ENCODE data around the gene MMP26.

MMP26 gene

GRCh38 chr11:4704054-4704789, at the start of gene MMP26:
MMP26 (plus strand) TSS chr11:4704784.
- DNase-seq (ENCODE audit: low spot score), result no peak

DNA sequence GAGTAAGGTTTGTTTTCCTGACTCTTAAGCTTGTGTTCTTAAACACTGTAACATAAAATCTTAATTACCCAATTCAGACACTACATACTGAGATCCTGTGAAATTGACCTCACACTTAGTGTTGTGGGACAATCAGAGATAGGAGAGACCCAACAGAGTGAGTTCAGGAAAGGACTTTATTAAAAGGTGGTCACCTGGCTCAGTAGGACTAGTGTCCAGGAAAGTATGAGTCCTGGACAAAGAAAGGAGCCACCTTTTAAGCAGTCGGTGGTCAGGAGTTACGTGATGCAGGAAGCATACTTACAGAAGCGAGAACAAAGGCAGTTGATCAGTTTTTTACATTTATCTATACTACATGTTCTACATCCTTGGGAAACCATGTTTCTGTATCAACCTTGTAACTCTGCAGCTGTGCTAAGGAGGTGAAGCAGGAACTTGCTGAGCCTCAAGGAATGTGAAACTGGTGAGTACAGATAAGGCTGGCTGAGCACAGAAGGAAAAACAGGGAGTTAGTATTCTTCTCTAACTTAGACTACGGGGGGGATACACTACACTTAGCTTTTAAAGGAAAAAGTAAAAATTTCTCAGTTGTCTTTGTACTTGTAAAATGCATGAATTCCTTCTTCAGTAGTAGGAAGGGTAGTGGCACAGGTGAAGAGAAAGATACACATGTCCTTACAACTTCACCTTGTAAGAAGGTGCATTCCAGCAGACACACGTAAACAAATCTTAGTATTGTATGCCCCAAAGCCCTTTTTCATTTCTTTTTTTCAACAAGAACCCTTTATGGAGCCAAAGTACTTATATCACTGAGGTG, 45.7 kb upstream of the MMP26 start:
- DNase-seq (ENCODE audit: low spot score), result no peak

- no peak for DNase-seq (ENCODE audit: low spot score)
Measured at GRCh38 chr11:4662876-4663275, 41.7 kb upstream of the MMP26 start.

GRCh38 chr11:4664183-4664582, 40.4 kb upstream of the MMP26 start:
- no peak for DNase-seq (ENCODE audit: low spot score)

GRCh38 chr11:4664786-4665185, 39.8 kb upstream of the MMP26 start:
- DNase-seq (ENCODE audit: low spot score), result no peak

DNA sequence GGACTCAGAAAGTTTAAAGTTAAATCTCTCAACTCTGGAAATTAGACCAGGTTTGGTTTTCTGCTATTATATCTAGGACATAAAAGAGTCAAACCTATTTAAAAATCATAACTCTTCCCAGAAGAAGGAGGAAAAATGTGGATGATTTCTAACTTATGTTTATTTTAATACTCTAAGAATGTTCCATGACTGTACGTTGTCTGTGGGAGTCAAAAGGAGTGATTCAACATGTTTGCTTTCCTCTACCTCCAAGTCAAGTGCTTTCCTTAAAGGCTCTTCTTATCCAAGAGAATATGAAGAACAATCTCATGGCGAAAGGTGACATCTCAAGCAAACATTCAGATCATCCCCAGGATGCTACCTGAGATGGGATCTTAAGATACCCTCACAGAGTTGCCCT, 39.2 kb upstream of the MMP26 start:
- DNase-seq (ENCODE audit: low spot score), result no peak

- no peak for DNase-seq (ENCODE audit: low spot score)
Measured at GRCh38 chr11:4671741-4672140, 32.8 kb upstream of the MMP26 start.

GRCh38 chr11:4672470-4672869, 32.1 kb upstream of the MMP26 start:
- no peak for DNase-seq (ENCODE audit: low spot score)

GRCh38 chr11:4673781-4674180, 30.8 kb upstream of the MMP26 start:
- no peak for DNase-seq (ENCODE audit: low spot score)

- no peak for DNase-seq (ENCODE audit: low spot score)
Measured at GRCh38 chr11:4677948-4678347, 26.6 kb upstream of the MMP26 start.

- DNase-seq (ENCODE audit: low spot score), result no peak
Measured at GRCh38 chr11:4680341-4680740, 24.2 kb upstream of the MMP26 start.

GRCh38 chr11:4682623-4683419, 21.8 kb upstream of the MMP26 start:
- no peak for DNase-seq (ENCODE audit: low spot score)

- DNase-seq (ENCODE audit: low spot score), result no peak
Measured at GRCh38 chr11:4684631-4685285, 19.8 kb upstream of the MMP26 start.

GRCh38 chr11:4695442-4695841, 9.1 kb upstream of the MMP26 start:
- no peak for DNase-seq (ENCODE audit: low spot score)

DNA sequence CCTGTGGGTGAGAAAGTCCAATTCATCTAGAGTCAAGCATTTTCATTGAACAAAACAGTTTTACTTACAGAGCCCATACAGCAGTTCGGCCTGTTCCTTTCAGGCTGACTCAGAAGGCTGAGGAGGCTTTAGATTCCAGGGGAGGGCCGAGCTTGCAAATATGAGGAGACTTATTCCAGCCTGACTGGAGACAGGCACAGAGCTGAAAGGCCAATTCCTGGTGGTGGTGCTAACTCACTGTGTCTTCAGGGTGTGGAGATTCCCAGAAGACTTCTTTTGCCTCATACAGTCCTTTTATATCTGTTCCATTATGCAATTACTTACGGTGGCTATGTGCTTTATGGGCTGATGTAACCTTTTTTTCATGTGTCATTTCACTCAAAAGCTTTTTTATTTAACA, 7.0 kb upstream of the MMP26 start, which contains the start of gene OR51E2:
Gene OR51E2, minus strand, starts transcription at position 269 of the 400 bp plus-strand sequence. CDS start 15,142 bp downstream, outside the sequence.
- no peak for DNase-seq (ENCODE audit: low spot score)

DNA sequence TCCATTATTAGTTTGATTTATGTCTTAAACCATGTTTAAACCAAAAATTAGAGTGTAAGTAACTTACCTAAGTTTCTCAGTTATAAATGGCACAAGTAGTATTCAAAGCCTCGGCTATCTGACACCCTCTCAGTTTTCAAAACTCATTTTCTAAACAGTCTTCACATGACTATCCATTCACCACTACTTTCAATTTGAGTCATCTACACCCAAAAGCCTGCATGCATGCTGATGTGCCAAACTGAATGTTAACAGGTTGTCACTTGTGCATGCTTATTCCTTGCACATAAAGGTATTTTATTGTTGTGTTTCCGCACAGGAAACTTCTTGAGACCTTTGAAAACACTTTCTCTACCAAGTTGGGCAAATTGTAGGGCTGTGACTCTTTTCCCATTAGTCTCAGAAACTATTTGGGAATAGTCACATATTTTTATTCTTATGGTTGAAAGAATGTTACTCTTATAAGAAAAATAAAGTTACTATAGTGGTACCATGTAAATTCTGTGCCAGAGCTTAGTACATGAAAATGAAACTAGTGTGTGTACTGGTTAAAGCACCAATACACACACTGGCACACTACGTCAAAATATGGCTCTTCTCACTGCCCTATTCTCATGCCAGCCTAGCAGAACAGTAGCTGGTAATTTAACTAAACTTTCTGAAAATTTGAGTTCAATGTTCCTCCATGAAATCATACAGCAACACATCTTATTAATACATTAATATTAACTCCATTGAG, 4.7 kb upstream of the MMP26 start:
- no peak for DNase-seq (ENCODE audit: low spot score)

DNA sequence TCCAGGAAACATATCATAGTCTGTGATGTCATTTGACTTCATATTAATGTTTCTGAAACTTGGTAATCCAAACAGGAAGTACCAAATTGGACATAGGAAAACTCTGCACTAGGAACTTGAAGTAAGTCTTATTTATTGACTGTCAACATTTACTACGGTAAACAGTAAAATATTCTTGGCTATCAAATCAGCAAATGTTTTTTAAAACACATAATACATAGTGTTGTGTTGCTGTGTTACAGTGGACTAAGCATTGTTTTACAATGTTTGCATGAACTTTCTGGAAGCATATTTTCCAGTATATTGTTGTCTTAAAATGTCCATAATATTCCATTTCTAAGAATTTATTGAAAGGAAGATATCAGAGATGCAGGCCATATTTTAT, 4.2 kb upstream of the MMP26 start:
- no peak for DNase-seq (ENCODE audit: low spot score)

GRCh38 chr11:4704790-4705334, 278 bp downstream of the MMP26 start:
- no peak for DNase-seq (ENCODE audit: low spot score)

DNA sequence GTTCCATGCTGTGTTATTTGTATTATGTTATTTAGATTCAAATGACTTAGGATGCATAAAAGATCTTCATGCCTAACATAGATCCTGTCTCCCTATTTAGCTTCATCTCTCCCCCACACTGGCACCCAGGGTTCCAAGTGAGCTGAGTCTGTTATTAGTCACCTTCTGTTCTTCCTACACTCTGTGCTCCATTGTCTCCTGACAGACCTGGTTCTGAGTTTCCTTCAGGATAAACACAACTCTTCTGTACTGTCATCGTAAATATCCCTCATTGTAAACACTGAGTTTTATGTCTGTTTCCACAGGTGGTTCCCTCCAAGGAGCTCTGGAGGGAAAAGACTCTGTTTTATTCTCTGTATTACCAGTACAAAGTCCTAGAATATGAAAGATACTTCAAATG, 8.7 kb downstream of the MMP26 start:
- no peak for DNase-seq (ENCODE audit: low spot score)

DNA sequence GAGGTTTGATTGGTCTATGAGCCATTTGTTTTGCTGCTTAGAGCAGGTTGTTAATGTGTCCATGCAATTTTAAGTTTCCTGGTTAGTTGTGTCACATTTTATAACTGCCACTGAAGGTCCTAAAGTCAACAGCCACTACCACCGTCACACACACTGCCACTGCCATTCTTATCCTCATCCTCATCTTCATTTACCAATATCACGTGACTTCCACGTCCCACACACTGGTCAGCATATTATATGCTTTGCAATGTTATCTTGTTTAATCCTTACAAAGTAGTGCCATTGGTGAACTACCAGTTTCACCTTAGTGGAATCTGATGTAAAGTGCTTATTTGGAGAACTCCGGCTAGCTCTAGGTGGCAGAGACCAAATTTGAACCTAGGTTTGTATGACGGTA, 9.7 kb downstream of the MMP26 start:
- no peak for DNase-seq (ENCODE audit: low spot score)
